Measurements from ENCODE around the gene NAV2.

DNA sequence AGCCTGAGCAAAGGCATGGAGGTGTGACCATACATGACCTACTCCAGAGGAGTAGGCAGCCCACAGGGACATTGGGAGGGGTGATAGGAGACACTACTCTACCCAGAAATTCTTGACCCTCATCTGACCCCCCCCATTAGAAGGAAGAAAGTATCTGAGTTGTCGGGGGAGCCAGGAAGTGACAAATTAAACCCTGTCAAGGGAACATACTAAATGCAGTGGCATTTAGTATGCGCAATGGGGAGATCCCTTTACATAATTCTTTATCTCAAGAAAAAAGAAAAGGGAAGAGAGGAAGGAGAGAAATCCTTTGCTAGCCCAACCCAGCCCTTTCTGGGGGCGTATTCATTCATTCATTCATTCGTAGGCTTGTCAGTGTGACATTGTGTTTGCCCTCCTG lies 58.8 kb downstream of the NAV2 start:
- TF ChIP-seq, protein P1, sequence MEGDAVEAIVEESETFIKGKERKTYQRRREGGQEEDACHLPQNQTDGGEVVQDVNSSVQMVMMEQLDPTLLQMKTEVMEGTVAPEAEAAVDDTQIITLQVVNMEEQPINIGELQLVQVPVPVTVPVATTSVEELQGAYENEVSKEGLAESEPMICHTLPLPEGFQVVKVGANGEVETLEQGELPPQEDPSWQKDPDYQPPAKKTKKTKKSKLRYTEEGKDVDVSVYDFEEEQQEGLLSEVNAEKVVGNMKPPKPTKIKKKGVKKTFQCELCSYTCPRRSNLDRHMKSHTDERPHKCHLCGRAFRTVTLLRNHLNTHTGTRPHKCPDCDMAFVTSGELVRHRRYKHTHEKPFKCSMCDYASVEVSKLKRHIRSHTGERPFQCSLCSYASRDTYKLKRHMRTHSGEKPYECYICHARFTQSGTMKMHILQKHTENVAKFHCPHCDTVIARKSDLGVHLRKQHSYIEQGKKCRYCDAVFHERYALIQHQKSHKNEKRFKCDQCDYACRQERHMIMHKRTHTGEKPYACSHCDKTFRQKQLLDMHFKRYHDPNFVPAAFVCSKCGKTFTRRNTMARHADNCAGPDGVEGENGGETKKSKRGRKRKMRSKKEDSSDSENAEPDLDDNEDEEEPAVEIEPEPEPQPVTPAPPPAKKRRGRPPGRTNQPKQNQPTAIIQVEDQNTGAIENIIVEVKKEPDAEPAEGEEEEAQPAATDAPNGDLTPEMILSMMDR (IDR thresholded peaks at IDR 0.05; ENCODE audit: borderline replicate concordance, extremely low read depth, low read length, poor library complexity, severe bottlenecking) = no peak
- TF ChIP-seq EZH2 (IDR thresholded peaks at IDR 0.05; ENCODE audit: borderline replicate concordance, low read depth, low read length, severe bottlenecking) = no peak

All from DND-41 (cell line).